Neutrophil (primary cell): Measurements from ENCODE around the gene SPG21.

ENCODE experiments used
- H3K27ac ChIP-seq: fragments of 200-600 bp; sonication (generic); 2 replicates; pipeline ENCODE4 v1.5.1; 2016; ENCODE audit warnings: mild to moderate bottlenecking, moderate library complexity
- H3K27me3 ChIP-seq: fragments of 200-600 bp; sonication (generic); 2 replicates; pipeline ENCODE4 v1.6.0; 2016; ENCODE audit warnings: mild to moderate bottlenecking
- H3K36me3 ChIP-seq: fragments of 200-600 bp; sonication (generic); 2 replicates; pipeline ENCODE4 v1.5.1; 2017
- H3K4me1 ChIP-seq, 2 experiments: fragments of 200-600 bp in 1 of 2; sonication (generic) in 1 of 2; 1 replicate in 1 of 2; 2 replicates in 1 of 2; pipeline versions ENCODE4 v1.5.1 to v1.6.1; 2013 to 2016; ENCODE audit warnings: low read depth in 1 of 2, low read length in 1 of 2, mild to moderate bottlenecking in 1 of 2, moderate library complexity in 1 of 2; ENCODE audit not compliant: control insufficient read depth in 1 of 2, insufficient read depth in 1 of 2
- H3K4me3 ChIP-seq, 2 experiments: fragments of 200-600 bp in 1 of 2; sonication (generic) in 1 of 2; 1 replicate in 1 of 2; 2 replicates in 1 of 2; pipeline ENCODE4 v1.5.1; 2013 to 2016; ENCODE audit warnings: low read depth in 1 of 2, low read length in 1 of 2, mild to moderate bottlenecking in 1 of 2, moderate library complexity in 1 of 2
- H3K9me3 ChIP-seq: fragments of 200-600 bp; sonication (generic); 2 replicates; pipeline ENCODE4 v1.5.1; 2016
- TF ChIP-seq, protein P1 (sequence below): fragments of 200-600 bp; sonication (generic); IDR thresholded peaks from 2 replicates; pipeline ENCODE4 v1.5.1; 2016; ENCODE audit warnings: antibody characterized with exemption

The SPG21 gene

GRCh38 chr15:64930778-64931371, 58.8 kb downstream of the SPG21 start:
- Histone ChIP-seq H3K27me3 (no peaks in the 10 kb centered on the region), H3K4me3 (no peak overlapping the region), H3K27ac (no peak overlapping the region), H3K36me3 (no peaks in the 10 kb centered on the region), H3K9me3 (no peaks in the 10 kb centered on the region), H3K4me1 (no peaks in the 10 kb centered on the region)
- TF ChIP-seq, protein P1, sequence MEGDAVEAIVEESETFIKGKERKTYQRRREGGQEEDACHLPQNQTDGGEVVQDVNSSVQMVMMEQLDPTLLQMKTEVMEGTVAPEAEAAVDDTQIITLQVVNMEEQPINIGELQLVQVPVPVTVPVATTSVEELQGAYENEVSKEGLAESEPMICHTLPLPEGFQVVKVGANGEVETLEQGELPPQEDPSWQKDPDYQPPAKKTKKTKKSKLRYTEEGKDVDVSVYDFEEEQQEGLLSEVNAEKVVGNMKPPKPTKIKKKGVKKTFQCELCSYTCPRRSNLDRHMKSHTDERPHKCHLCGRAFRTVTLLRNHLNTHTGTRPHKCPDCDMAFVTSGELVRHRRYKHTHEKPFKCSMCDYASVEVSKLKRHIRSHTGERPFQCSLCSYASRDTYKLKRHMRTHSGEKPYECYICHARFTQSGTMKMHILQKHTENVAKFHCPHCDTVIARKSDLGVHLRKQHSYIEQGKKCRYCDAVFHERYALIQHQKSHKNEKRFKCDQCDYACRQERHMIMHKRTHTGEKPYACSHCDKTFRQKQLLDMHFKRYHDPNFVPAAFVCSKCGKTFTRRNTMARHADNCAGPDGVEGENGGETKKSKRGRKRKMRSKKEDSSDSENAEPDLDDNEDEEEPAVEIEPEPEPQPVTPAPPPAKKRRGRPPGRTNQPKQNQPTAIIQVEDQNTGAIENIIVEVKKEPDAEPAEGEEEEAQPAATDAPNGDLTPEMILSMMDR: no peak

DNA sequence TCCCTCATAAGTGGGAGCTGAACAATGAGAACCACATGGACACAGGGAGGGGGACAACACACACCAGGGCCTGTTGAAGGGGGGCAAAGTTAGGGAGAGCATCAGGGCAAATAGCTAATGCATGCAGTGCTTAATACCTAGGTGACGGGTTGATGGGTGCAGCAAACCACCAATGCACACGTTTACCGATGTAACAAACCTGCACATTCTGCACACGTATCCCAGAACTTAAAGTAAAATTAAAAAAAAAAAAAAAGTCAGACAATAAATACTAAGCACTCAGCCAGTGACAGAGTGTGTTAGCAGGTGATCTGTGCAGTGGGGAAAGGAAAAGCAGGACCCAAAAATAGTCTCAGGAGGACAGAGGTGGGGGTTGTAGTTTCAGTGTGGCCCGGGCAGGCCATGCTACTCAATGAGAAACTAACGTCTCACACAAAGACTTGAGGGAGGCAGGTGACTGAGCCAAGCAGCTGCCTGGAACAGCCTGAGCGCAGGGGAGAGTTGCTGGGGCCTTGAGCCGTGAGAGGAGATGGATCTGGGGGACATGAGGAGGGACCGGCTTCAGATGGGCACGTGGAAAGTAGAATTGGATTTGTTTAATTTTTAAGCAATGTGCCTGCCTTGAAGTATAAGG, 59.6 kb downstream of the SPG21 start:
- Histone ChIP-seq H3K4me1 (no peaks in the 10 kb centered on the region), H3K36me3 (no peaks in the 10 kb centered on the region), H3K9me3 (no peaks in the 10 kb centered on the region), H3K27ac (no peak overlapping the region), H3K27me3 (no peaks in the 10 kb centered on the region), H3K4me3 (no peak overlapping the region)
- TF ChIP-seq, protein P1: no peak

DNA sequence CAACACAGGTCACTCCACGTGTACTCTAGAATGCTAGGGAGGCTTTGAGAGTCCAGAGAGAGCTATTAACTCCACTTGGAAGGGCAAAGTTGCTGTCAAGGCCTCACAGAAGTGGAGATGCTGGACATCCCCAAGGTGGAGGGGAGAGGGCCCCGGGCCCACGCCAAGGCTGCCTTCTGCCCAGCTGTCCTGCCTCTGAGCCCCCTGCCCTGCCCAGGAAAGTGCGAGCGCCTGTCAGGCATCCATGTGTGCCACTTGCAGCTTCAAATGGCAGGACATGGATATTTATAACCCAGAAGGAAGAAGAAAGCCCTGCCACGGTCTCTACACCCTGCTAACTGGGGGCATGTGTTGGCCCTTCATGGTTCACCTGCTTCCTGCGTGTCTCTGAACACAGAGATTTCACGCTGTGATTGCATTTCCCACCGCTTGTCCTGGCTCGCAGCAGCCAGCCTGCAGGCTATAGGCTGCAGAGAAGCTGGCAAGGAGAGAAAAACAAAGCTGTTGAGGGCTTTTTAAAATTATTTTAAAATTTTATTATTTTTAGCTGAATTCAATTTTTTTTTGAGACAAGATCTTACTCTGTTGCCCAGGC, 61.0 kb downstream of the SPG21 start:
- H3K4me1 ChIP-seq: no peaks in the 10 kb centered on the region
- H3K27ac ChIP-seq: no peak overlapping the region
- no peaks in the 10 kb centered on the region for H3K9me3 ChIP-seq
- no peaks in the 10 kb centered on the region for H3K27me3 ChIP-seq
- TF ChIP-seq, protein P1: no peak
- H3K36me3 ChIP-seq: no peaks in the 10 kb centered on the region
- H3K4me3 ChIP-seq: no peak overlapping the region

- TF ChIP-seq, protein P1: no peak
- H3K4me3 ChIP-seq: no peak overlapping the region
- H3K27me3 ChIP-seq: no peaks in the 10 kb centered on the region
- H3K9me3 ChIP-seq: no peaks in the 10 kb centered on the region
- H3K27ac ChIP-seq: no peak overlapping the region
- no peaks in the 10 kb centered on the region for H3K4me1 ChIP-seq
- H3K36me3 ChIP-seq: no peaks in the 10 kb centered on the region
Measured at GRCh38 chr15:64926661-64927060, 63.1 kb downstream of the SPG21 start.

GRCh38 chr15:64925335-64926330, 64.1 kb downstream of the SPG21 start:
- Histone ChIP-seq H3K27ac (no peak overlapping the region), H3K36me3 (no peaks in the 10 kb centered on the region), H3K9me3 (no peaks in the 10 kb centered on the region), H3K27me3 (no peaks in the 10 kb centered on the region), H3K4me3 (no peak overlapping the region), H3K4me1 (no peaks in the 10 kb centered on the region)
- TF ChIP-seq, protein P1: no peak
